Measurements from ENCODE around the gene CTAGE9.

DNA sequence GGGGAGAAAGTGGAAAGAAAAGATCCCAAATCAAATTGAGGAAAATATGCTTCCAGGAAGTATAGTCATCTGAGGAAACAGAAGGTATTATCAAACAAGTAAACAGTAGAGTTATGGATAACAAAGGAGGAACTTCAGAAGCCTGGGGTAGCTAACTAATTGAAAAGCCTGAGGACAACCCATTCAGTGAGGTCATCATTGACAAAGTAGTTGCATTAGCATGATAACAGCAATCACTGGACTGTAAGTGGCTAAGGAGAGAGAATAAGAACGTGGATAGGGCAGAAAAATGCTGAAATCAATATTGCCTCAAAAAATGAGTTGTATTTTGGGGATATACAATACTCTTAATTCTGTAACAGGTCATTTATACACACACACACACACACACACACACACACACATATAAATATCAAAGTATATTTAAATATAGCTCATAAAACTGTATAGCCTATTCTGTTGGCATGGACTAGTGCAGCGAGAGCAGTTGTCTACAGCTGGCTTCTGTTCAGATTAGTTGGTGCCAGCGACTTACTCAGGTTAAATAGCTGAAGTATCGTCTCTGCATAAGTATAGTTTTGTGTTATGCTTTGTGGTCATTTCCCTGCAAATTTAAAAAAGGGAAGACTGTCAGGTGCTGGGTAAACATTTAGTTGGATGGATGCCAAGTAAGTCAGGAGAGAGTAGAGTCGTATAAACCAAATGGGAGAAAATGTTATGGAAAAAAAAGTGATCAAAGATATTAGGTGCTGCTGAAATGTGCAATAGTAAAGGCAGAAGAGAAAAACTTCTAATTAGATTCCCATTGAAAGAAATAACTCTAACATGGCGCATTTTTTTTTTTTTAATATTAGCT, 33.8 kb upstream of the CTAGE9 start:
- TF ChIP-seq, protein P1, sequence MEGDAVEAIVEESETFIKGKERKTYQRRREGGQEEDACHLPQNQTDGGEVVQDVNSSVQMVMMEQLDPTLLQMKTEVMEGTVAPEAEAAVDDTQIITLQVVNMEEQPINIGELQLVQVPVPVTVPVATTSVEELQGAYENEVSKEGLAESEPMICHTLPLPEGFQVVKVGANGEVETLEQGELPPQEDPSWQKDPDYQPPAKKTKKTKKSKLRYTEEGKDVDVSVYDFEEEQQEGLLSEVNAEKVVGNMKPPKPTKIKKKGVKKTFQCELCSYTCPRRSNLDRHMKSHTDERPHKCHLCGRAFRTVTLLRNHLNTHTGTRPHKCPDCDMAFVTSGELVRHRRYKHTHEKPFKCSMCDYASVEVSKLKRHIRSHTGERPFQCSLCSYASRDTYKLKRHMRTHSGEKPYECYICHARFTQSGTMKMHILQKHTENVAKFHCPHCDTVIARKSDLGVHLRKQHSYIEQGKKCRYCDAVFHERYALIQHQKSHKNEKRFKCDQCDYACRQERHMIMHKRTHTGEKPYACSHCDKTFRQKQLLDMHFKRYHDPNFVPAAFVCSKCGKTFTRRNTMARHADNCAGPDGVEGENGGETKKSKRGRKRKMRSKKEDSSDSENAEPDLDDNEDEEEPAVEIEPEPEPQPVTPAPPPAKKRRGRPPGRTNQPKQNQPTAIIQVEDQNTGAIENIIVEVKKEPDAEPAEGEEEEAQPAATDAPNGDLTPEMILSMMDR (IDR thresholded peaks at IDR 0.05) = no peak
- no peak for TF ChIP-seq POLR2A (IDR thresholded peaks at IDR 0.05; ENCODE audit: low read depth)
- TF ChIP-seq POLR2AphosphoS5 (IDR thresholded peaks at IDR 0.05) = no peak

Data from esophagus muscularis mucosa (tissue), 3 donors.